H4 (cell line): ENCODE measurements around the gene RPP25. TPM values are rescaled to one million over a fixed set of nuclear protein-coding genes. Genes with fewer than 3 reads are reported as not detected.
A peak's percentile ranks its signal among the peaks of the same experiment; 100 is the strongest.
"Not testable (repeated sequence)": the region's sequence is repeated elsewhere in the genome, so short reads cannot be mapped to it uniquely, and the experiment has no call there.

Experiments used
- DNase-seq: peaks from one replicate; pipeline ENCODE4 v3.0.0-alpha.2; 2015; ENCODE audit warnings: low spot score
- total RNA-seq: library from RNA; depleted of rRNA; stranded (reverse); fragments of >200 nt; shearing (Covaris generic); gene quantifications from 2 replicates; pipeline ENCODE4 v1.2.3, GENCODE V29; 2014

The RPP25 gene
- total RNA-seq, 1 experiment from 2014 or later = 0.12 TPM

GRCh38 chr15:74962671-74963070, 6.1 kb upstream of the RPP25 start:
- DNase-seq = no peak

DNA sequence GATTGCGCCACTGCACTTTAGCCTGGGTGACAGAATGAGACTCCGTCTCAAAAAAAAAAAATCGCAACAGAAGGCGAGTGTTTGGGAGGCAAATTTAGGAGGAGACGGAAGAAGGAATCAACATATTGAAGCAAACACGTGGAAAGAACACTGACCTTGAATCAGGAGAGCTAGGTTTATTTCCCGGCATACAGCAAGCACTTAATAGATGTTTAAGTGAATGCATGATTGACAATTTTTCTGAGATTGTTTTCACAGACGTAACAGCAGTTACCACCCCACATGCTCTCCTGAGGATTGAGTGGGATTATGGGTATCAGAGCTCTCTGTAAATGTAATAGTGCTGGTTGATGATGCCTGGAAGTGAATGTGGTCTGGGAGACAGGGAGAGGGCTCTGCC, 5.6 kb upstream of the RPP25 start:
- no peak for DNase-seq

DNA sequence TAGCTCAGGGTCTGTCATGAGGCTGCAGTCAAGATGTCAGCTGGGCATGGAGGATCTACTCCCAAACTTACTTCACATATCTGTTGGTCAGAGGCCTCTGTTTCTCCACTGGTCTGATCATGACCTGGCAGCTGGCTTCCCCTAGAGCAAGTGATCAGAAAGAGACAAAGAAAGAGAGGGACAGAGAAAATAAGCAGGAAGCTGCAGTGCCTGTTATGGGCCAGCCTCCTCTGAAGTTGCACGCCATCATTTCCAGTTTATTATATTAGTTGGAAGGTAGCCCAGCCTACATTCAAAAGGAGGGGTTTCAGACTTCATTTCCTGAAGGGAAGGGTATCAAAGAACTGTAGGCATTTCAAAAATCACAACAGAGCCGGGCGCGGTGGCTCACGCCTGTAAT, 5.0 kb upstream of the RPP25 start:
- no peak for DNase-seq

GRCh38 chr15:74960995-74961588, 4.5 kb upstream of the RPP25 start:
- DNase-seq = no peak

DNA sequence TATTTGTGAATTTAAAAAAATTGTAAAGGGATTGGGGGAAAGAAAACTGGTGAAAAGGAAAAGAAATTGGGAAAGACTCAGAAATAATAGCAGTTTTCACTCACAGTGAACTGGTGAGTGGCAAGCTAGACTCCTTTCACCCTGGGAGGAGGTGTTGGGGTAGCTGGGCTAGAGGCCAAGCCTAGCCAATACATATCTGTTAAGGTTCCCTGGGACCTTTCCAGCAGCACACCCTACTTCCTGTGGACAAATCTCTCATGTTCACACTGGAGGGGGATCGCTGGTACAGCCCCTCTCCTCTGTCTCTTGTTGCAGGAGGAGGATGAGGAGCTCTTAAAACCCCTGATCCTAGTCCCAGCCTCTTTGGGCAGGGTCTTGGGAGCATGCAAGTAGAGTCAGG, 3.7 kb upstream of the RPP25 start:
- DNase-seq = no peak

DNA sequence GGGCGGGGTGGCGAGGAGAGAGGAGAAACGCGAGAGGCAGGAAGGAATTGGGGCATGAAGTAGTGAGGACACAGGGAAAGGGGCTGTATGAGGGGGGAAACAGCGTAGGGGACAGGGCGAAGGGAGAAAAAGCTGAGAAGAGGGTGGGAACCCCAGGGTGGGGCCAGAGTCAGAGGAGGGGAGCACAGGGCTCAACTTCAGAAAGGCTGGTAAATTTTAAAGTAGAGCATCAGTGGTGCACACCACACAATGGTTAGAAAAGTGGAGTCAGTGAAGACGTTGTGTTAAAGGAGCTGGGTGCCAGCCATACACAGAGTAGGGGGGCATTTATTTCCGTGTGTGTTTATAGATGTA, 3.0 kb upstream of the RPP25 start:
- no peak for DNase-seq

DNA sequence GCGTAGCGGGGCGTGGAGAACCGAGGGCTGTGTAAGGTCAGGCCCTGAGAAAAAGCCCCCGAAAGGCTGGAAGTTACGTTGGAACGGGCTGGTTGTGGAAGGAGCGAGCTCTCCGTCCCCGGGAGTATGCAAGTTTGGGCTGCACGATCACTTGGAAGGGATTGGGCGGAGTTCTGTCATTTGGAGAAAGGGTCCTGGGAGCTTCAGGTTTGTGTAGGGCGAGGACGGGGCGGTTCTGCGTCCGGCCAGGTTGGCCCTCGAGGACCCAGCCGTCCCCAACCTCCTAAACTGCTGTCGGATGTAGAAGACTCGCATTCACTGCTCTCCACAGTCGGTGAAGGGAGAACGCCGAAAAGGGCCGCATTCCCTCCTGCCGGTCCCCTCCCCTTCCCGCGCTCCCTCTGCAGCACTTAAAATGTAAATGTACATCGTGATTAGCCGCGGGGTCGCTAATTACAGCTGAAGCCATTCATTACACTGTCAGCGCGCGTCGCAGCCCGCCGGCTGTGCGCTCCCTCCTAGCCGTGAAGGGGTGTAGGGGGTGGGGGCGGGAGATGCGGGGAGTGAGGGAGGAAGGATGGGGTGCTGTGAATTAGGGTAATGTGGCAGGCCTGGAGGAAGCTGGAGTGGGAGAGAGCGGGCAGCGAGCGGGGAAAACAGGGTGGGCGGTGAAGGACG, 2.5 kb upstream of the RPP25 start:
- DNase-seq = no peak

DNA sequence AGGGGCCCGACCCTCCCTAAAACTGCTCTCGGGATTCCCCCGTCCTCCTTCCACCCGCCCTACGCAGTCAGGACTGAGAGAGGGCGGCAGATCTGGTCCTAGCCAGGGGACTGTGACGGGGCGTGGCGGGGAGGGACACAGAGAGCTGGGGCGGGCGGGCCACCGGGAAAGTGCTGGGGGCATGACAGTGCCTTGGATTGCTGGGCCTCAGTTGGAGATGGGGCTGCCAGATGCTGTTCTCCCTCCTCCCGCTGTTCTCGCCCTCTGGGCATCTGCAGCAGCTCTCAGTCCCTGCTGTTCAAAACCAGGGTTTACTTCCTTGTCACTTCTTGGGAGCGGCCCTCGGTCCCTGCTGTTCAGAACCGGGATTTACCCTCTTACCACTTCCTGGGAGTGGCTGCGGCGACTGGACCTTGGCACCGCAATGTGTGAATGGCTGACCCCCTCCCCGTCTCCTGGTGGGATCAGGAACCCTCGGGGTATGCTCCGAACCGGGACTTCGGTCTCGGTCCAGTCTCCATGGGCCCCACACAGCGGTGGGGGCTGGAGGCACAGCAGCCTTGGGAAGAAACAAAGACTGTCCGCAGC, 1.8 kb upstream of the RPP25 start:
- DNase-seq = no peak

- DNase-seq = no peak
These were observed 984 bp upstream of the RPP25 start for GRCh38 chr15:74957476-74958035.

GRCh38 chr15:74955796-74956647, 550 bp downstream of the RPP25 start:
- no peak for DNase-seq

- DNase-seq = no peak
These were observed 1.6 kb downstream of the RPP25 start for GRCh38 chr15:74955017-74955416.

DNA sequence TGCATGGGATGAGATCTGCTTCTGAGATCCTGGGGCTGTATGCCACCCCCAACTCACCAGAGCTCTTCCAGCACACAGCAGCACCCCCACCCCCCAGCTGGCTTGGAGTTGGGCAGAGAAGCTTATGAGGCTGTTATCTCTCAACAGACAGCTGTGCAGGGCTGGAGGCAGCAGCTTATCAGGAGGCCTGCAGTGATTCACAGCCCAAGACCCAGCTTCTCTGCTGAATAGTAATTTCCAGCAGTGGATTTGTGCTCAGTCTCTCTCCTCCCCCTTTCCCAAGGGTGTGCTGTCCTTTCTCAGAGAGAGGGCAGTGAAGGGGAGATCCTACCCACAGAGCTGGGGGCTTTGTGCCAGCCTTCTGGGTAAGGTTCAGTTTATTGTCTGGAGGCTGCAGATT, 2.1 kb downstream of the RPP25 start:
- DNase-seq = no peak

GRCh38 chr15:74951006-74951405, 5.6 kb downstream of the RPP25 start:
- DNase-seq = no peak

DNA sequence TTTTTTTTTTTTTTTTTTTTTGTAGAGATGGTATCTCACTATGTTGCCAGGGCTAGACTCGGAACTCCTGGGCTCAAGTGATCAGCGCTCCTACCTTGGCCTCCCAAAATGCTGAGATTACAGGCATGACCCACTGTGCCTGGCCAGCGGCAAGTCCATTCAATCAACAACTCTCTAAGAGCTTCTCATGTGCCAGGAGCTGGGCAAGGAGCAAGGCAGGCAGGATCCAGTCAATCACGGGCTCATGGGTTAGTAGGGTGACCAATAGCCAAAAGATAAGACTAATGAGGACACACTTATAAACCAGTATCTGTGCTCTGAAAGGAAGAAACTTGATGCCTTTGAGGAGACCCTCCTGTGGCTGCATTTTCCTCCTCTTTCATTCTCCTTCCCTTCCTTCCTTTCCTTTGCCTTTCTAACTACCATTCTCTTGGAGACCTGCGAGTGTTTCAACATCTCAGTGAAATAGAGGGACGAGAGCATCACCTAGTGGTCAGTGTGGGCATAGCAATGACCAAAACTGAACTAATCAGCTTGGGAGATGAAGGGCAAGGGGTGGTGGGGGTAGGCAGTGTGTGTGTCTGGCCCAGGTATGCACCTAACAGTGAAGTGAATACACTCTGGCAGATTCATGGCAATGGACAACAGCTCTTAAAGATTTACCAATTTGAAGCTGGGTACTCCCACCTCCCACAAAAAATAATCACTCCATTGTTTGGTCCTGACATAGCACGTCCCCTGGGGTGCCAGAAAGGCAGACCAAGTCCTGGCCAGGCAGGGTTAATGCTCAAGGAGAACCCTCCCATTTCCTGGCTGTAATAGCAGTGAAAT, 6.3 kb downstream of the RPP25 start:
- DNase-seq = peak; percentile 64

GRCh38 chr15:74937590-74938371, 18.8 kb downstream of the RPP25 start, which contains the start of gene COX5A:
TSS of gene COX5A (minus strand) at chr15:74938073. CDS start at chr15:74938014, 59 bp downstream.
- DNase-seq = peak; percentile 95

- DNase-seq = no peak
These were observed 19.3 kb downstream of the RPP25 start for GRCh38 chr15:74937272-74937589.

DNA sequence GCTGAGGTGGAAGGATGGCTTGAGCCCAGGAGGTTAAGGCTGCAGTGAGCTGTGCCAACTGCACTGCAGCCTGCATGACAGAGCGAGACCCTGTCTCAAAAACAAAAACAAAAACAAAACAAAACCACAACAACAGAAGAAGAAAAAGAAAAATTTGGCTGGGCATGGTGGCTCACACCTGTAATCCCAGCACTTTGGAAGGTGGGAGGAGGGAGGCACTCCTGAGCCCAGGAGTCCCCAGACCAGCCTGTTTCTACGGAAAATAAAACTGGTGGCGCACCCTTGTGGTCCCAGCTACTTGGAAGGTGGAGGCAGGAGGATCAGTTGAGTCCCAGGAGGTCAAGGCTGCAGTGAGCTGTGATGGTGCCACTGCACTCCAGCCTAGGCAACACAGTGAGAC, 21.4 kb downstream of the RPP25 start:
- DNase-seq = not testable (repeated sequence)

- DNase-seq = no peak
These were observed 23.0 kb downstream of the RPP25 start for GRCh38 chr15:74933573-74933972.

DNA sequence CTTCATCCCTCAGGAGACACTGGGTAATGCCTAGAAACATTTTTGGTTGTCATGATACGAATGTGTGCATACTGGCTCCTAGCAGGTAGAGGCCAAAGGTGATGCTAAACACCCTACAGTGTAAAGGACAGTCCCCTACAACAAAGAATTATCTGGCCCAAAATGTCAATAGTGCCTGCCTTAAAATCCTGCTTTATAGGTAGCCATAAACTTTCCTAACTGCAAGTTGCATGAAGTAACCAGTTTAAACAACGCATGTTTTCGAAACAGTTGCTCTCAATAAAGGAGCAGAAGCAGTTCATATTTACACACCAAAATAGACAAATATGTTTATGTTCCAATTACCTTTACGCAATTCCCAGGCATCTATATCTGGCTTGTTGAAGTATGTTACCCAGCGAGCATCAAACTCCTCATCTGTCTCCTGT, 27.8 kb downstream of the RPP25 start:
- DNase-seq = no peak

- DNase-seq = no peak
These were observed 32.0 kb downstream of the RPP25 start for GRCh38 chr15:74924525-74924924.

GRCh38 chr15:74920456-74920855, 36.1 kb downstream of the RPP25 start:
- peak; percentile 78 for DNase-seq
